ENCODE results near the gene EZH1.

DNA sequence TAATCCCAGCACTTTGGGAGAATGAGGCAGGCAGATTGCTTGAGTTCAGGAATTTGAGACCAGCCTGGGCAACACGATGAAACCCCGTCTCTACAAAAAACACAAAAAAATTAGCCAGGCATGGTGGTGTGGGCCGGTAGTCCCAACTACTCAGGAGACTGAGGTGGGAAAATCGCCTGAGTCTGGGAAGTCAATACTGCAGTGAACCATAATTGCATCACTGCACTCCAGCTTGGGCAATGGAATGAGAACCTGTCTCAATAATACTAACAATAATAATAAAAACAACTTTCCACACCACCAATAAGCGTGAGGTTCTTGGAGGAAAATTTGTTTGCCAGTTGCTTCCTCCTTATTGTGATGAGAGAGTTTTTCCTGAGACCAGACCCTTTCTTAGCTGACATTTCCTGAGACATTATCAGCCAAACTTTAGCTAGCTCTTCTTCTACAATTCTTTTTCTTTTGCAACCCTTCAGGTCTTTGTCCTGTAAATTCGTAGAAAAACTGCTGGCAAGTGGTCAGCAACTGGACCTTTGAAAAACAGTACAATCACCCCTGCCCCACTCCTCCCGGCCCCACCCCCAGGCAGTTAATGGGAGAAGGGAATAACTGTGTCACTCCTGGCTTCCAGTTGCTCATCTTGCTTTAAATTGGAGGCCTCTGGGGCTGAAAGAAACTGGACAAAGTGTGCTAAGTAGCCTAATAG, 3.5 kb upstream of the EZH1 start:
- no peak for TF ChIP-seq POLR2A (IDR thresholded peaks at IDR 0.05; ENCODE audit: low read length)
- TF ChIP-seq GATA1 (IDR thresholded peaks at IDR 0.05; ENCODE audit: low read depth, low read length) = no peak

Data from erythroblast (primary cell).